Stimulated activated CD4-positive, alpha-beta T cell treated with anti-CD3 and anti-CD28 coated beads, Interleukin-1b, Interleukin-23, amount 100 ng/mL, for 4 hours (primary cell): ENCODE results near the gene HIGD1B.

ENCODE experiments used
- DNase-seq, 2 donors: peaks; one replicate each; pipeline ENCODE4 v3.0.0-alpha.2; 2020; ENCODE audit warnings: low read depth in 2 of 2

HIGD1B gene

DNA sequence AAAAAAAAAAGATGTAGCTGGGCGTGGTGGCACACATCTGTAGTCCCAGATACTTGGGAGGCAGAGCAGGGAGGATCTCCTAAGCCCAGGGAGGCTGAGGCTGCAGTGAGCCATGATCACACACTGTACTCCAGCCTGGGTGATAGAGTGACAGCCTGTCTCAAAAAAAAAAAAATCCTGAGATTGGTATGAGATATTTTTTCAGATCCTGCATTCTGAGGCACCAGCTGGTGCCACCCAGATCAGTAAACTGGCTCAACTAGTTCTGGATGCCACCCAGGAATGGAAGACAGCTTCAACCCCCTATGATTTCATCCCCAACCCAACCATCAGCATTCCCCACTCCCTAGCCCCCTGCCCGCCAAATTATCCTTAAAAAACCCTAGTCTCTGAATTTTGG is 10.5 kb upstream of the HIGD1B start:
- DNase-seq: no peak

DNA sequence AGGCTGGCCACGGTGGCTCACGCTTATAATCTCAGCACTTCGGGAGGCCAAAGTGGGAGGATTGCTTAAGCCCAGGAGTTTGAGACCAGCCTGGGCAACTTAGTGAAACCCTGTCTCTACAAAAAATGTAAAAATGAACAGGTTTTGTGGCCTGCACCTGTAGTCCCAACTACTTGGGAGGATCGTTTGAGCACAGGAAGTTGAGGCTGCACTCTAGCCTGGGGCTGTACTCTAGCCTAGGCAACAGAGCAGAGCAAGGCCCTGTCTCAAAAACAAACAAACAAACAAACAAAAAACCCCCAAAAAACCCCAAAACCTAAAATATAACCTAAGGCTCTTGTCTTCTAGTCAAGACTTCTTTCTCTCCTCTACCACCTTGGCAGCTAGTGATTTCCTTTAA is 7.4 kb upstream of the HIGD1B start:
- DNase-seq: no peak

DNA sequence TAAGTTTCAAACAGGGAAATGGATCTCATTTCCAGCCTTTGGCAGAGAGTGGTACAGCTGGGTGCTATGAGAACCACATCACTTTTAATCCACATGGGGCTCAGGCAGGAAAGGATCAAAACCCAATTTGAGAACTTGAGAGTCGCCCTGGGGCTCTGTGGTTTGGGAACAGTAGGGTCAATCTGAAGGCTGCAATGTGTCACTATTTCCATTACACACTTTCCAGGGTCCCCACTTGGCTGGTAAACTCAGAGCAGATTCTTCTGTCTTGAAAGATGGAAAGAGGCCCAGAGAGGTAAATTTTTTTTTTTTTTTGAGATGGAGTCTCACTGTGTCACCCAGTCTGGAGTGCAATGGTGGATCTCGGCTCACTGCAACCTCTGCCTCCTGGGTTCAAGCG is 6.7 kb upstream of the HIGD1B start:
- DNase-seq: no peak

DNA sequence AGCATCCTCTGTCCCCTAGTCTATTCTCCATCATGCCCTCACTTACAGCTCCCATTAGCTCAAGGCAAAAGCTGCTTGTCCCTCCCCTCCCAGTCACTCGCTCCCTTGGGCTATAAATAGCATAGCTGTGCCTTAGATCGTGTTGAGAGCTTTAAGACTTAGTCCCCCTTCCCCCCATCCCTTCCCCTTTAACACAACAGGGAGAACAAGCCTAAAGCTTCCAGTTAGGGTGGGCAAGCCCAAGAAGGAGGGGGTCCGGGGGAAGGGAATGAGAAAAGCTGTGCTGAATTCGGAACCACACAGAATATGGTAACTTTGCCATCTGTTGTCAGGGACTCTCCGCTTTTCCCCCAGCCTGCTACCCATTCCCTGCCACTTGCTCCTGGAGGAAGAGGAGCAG is 4.9 kb upstream of the HIGD1B start:
- no peak for DNase-seq

DNA sequence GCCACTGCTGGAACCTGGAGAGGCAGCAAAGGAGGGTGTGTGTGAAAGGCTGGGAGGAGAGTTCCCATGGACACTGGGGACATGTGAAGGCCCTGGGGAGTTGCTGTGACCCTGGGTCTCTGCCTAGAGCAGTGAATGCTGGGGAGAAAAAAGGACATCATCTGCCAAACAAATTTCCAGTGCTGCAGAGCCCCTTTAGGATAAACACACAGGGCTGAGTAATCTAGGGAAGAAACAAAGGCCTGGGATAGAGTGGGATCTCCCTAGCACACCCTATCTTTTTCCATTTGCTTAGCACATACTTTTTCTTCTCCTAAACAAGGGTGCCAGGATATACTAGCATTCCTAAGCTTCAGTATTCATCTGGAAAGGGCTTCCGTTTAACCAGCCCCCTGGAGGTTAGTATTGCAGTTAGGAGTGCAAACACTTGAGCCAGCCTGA is 3.3 kb upstream of the HIGD1B start:
- DNase-seq: no peak

DNA sequence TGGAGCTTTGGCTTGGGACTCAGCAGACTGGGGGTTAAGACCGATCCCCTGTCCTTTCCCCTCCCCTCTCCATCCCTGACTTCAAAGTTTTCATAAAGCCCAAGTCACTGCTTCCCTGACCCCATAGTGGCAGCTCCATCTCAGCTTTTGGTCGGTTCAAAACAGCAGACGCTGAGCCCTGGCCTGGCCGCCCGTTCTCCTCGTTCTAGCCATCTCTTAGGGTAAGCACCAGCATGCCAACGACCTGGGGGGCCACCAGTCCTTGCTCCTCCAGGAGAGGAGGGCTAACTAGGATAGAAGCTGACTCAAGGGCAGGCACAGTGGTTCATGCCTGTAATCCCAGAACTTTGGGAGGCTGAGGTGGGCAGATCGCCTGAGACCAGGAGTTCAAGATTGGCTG is 1.5 kb upstream of the HIGD1B start:
- DNase-seq: no peak

DNA sequence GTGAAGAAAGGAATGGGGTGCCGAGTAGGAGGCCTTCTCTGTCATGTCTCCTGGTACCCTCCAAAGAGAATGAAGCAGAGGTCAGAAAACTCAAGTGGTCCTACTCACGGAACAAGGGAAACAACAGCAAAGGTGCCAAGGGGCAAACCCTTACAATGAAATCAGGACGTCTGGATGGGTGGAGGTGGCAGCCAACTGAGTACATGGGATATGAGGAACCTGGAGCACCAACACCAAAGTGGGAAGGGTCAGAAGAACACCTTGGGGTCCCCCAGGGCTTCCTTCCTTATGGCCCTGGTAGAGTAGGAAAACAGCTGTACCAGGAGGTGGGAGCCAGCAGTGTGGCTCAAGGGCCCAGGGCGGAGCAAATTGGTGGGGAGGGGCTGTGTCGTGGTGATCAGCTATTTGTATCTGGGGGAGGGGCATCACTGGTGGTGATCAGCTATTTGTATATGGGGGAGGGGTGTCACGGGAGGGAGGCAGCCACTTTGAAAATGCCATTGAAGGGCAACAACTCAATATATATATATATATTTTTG is 643 bp downstream of the HIGD1B start:
- no peak for DNase-seq

DNA sequence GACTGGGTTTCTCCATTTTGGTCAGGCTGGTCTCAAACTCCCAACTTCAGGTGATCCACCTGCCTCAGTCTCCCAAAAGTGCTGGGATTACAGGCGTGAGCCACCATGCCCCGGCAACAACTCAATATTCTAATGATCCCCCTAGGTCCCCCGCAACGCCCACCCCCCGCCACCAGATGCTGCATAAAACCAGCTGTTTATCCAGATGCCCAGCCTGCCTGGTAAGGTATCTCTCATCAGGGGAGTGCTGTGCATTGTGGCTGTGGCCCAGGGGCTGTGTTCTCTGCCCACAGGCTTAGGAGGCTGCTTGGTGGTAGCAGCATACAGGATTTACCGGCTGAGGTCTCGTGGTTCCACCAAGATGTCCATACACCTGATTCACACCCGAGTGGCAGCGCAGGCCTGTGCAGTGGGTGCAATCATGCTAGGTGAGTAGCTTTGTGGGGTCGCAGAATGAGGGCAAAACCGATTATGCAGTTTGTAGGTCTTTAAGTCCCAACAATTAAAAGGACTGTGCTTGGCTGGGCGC is 1.3 kb downstream of the HIGD1B start:
- DNase-seq: no peak

DNA sequence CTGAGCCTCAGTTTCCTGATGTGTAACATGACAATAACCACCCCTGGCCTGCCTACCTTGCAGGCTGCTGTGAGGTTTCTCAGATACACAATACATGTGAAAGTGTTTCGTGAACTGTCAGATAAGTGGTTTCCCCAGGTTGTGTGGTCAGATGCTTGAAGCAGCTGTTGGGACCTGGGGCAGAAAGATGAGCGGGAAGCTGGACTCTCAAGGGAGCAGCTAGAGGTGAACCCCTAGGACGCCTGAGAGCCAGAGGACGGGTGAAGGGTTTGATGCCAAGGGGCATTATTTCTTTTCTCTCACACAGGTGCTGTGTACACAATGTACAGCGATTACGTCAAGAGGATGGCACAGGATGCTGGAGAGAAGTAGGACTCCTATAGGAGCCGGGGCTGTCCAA is 2.3 kb downstream of the HIGD1B start:
- DNase-seq: no peak

DNA sequence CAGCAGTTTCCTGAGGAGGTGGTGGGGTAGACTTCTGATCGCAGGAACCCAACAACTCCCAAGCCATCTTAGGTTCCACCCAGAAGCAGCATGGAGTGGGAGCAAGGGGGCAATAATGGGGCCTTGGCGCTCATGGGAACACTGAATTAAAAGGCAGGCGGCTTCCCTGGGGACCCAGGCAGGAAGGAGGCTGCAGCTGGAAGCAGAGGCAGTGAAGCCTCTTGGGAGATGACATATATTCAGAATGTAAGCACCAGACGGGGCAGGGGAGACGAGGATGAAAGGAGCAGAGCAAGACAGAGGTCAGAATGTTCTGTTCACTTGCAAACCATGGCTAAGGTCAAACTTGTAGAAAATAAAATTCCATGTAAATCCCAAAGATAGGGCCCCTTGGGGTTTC is 2.9 kb downstream of the HIGD1B start:
- DNase-seq: no peak

DNA sequence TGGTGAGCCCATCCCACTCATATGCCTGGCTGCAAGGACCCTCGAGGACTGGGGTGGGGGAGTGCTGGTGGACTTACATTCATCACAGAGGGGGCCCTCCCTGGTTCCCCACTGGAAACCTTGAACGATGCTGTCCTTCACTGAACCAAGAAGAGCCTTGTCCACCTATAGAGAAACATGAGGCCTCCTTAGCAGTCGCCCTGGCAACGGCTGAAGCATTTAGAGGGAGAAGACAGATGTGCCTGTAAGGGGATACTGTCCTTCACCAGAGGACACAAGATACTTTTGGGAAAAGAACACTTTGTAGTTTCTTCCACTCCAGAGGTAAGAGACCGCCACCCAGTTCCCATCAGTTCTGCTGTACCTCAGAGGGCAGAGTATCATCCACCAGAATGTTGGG is 6.5 kb downstream of the HIGD1B start:
- no peak for DNase-seq

DNA sequence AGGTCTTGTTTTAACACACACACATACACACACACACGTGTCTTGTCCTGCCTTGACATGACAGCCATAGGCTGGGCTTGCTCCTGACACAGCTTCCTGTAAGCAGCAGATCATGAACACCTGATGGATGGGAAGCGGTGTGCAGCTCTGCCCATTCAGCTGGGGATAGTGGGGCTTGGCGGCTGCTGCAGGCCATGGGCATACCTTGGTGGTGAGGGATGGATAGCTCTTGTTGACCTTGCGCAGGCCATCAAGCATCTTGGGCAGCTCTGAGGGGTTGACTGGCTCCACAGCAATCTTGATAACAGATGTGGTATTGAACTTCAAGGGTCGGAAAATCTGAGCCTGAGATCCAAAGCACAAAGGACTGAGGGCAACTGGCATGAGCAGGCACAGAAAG is 12.0 kb downstream of the HIGD1B start:
- DNase-seq: no peak

DNA sequence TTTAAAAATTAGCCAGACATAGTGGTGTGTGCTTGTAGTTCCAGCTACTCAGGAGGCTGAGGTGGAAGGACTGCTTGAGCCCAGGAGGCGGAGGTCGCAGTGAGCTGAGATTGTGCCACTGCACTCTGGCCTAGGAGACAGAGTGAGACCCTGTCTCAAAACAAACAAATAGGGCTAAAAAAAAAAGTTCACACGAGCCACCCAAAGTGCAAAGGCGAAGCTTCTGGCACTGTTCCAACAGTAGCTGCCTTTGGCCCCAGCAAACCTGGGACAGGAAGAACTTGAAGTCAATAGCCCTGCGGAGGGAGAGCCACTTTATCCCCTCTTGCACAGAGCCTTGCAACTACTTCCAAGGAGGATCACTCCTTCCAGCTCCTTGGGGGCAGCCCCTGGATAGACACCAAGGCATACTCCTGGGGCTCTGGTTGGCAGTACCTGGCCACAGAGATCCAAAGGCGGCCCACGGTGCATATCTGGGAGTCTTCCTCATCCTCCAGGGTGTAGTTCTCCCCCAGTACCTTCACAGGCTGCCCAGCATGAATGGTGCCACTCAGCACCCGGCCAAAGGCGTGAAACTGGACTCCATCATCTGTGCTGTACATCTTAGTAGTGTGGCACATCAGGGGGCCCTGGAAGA is 14.7 kb downstream of the HIGD1B start:
- no peak for DNase-seq

DNA sequence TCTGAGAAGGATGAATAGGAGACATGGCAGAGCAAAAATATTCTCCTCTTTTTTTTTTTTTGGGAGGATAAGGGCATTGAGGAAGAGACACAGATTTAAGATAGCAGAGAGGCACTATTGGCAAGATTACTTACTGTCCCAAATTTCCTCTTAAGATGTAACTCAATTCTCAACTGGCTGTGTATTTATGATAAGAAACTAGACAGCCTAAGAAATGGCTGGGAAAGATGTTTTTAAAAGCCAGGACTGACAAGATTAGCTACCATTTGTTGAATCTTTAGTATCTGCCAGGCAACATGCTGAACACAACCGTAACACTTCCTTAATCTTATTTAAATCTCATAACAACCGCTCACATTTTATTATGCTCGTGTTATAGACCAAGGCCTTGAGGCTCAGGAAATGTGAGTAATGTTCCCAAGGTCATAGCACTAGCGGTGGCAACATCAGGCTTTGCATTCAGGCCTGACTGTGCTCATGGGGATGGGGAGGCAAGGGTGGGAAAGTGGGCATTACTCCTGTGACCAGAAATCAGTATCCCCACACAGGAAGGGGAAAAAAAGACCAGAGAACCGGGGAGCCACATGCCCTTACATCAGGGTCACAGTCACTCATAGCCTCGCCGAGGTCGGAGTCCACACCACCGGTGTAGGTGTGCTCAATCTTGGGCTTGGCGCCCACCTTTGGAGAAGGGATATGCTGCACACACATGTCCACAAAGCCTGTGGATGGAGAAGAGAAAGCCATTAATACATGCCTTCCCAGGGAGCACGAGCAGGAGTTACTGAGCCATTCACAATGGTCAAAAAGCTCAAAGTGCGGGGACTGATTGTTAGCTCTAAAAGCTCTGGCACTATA is 15.6 kb downstream of the HIGD1B start:
- DNase-seq: no peak

DNA sequence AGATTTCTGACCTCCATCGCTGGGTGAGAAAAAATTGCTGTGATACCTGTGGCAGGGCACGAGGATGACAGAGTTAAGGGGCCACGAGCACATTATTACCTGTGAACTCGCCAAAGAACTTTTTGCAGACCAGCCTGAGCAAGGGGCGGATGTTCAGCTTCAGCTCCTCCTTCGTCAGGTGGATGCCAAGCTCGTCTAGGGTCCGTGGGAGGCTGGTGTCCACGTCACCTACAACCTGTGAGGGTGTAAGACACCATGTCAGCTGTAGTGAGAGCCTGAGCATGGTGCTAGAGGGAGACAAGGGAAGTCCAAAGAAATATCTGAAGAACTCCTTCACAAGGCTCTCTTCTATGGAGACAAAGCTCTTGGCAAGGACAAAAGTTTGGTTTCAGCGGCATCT is 17.1 kb downstream of the HIGD1B start:
- DNase-seq: no peak

DNA sequence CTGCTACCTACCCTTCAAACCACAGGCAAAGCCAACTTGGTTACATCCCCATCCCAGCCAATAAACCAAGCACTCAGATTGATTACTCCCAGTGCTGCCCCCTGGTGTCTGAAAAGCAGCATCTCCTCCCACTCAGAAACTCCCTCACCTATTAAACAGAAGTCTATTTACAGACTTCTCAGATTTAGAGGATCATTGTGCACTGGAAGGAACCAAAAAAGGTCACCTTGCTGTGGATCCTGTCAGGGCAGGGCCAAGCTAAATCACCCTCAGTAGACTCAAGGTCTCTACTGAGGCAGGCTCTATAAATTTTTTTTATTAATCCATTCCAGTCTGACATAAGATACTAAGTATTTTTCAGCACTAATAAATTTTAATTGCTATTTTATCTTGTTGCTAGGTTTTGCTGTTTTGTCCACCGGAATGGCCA is 17.6 kb downstream of the HIGD1B start:
- DNase-seq: peak; percentile 46 to 74

DNA sequence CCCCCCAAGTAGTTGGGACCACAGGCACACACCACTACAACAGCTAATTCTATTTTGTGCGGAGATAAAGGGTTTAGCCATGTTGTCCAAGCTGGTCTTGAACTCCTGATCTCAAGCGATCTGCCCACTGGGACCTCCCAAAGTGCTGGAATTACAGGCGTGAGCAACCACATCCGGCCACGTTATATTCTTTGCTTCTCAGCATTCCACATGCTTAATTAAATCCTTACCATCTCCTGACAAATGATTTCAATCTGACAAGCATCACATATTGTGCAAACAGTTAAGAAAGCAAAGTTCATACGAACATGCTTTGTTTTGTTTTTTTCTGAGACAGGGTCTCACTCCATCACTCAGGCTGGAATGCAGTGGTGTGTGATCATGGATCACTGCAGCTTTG is 18.2 kb downstream of the HIGD1B start:
- no peak for DNase-seq

DNA sequence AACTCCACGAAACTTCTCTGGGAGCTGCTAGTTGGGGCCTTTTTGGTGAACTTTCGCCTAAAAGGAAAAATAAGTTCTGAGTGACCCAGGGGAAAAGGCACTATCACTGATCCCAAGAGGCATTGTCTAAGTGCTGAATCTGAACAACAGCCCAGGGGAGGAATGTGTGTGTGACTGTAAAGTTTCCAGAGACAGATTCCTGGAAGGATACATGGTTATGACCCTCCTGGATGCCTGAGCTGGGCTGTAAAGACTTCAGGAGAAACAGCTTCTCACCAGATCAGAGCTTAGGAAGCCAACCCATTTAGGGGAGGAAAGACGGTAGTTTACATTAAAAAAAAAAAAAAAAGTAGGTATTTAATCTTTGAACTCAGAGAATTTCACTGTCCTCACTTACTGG is 20.2 kb downstream of the HIGD1B start:
- no peak for DNase-seq

DNA sequence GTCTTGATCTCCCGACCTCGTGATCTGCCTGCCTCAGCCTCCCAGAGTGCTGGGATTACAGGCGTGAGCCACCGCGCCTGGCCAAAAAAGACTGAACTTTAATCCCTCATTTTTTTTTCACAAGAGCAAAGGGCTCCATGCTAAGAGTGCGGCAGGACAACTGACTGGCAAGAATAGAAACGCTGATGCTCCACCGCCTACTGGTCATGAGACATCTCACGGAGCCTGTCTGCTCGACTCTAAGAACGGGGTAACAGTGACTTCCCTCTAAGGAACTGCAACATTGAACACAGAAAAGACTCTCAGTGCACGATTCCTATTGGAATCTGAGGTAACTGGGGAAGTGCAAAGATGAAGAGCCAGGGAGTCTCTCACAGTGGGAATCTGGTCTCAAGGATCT is 23.9 kb downstream of the HIGD1B start:
- no peak for DNase-seq

DNA sequence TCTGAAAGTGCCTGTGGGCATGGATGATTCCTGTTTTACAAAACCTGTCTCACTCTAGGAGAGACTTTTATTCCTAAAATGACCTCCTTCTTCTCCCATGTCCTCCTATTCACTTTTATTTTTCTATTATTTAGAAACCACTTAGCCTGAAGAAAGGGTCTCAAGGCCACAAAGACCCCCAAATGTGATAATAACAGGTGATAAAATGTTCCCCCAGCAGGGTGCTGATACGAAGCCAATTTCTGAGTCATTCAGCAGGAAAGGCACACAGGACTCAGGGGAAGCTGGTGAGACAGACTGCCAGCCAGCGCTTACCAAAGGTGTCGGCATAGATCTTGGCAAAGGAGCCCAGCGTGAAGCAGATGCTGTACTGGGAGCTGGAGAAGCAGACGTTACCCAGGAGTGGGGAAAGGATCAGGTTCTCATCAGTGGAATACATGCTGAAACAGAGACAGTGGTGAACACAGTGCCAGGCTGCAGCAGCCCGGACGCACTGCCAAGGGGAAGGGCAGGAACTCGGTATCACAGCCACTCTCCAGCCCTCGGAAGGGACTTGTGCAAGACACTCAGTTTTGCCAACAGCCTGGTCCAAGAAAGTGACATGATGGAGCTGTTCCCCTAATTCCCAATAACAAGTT is 24.6 kb downstream of the HIGD1B start:
- no peak for DNase-seq

DNA sequence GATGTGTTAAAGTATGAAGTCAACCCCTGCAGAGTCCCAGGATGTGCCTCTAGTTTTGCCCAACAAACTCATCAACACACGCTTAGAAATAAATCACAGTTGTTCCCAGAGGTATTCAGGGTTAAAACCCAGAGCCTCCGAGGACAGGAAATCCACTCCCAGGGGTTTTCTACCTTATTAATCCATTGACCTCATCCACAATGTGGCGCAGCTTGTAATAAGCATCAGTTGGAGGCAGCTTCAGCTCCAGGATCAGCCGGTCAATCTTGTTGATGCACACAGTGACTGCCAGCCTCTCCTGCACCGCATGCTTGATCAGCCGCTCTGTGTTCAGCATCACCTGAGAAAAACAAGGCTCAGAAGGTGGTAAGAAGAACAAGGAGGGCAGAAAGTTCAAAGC is 28.1 kb downstream of the HIGD1B start:
- DNase-seq: no peak

DNA sequence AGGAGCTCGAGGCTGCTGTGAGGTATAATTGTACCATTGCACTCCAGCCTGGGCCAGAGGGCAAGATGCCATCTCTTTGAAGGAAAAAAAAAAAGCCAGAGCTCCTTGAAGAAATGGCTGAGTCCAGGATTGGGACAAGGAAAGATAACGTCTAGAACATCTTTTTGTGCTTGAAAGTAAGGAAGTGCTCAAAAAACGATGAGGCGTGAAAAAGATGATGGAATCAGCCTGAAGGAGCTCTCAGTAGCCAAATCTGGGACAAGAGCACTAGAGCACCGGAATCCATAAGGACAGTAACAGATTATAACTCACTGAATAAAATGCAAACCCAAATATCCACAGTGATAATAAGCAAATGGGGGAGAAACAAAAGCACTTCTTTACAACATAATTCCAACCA is 29.4 kb downstream of the HIGD1B start:
- no peak for DNase-seq
